ENCODE results near the gene MYLK4. TPM values are rescaled to one million over a fixed set of nuclear protein-coding genes. Genes with fewer than 3 reads are reported as not detected.

Gene MYLK4
- total RNA-seq: 1 to 10 TPM in 1 of 2 donors, under 1 TPM in 1; 0.68 to 2.0 TPM

DNA sequence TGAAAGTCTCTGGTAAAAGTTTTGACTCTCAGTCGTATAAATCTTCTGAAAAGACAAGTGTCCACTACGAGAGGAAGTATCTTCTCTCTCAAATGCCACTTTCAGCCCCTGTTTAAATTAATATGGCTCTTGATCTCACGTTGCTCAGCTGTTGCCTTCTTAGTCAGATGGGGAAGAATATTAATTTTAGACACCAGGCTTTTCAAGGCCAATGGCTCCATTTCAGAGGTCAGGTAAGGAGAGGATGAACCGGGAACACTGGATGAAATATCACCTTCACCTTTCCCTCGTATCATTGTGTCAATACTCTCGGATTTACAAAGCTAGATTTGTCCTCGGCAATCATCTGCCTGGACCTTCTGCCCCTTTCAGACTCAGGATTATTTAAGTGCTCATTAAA lies at the start of gene MYLK4:
Gene MYLK4 (minus strand): TSS at position 91 of the 400 bp plus-strand sequence. CDS start 1,628 bp downstream, outside the sequence.
- no peak for TF ChIP-seq CTCF (IDR thresholded peaks at IDR 0.05)
- no peaks in the 10 kb centered on the region for H3K27me3 ChIP-seq (replicated peaks; ENCODE audit: insufficient read depth)
- peak within 1 kb of the TSS; percentile 59 for H3K4me3 ChIP-seq
- H3K36me3 ChIP-seq: no peaks in the 10 kb centered on the region
- peaks cover 0 to 21% of the 10 kb centered on the region in 2 donors for H3K4me1 ChIP-seq (ENCODE audit: control insufficient read depth in 1 of 2, low read depth in 2 of 2)
- ATAC-seq (ENCODE audit: insufficient number of reproducible peaks, low FRiP score, low read depth) (no peak), DNase-seq (ENCODE audit: low spot score) (no peak)
- no peak within 1 kb of the TSS for H3K27ac ChIP-seq
- no peaks in the 10 kb centered on the region for H3K9me3 ChIP-seq

DNA sequence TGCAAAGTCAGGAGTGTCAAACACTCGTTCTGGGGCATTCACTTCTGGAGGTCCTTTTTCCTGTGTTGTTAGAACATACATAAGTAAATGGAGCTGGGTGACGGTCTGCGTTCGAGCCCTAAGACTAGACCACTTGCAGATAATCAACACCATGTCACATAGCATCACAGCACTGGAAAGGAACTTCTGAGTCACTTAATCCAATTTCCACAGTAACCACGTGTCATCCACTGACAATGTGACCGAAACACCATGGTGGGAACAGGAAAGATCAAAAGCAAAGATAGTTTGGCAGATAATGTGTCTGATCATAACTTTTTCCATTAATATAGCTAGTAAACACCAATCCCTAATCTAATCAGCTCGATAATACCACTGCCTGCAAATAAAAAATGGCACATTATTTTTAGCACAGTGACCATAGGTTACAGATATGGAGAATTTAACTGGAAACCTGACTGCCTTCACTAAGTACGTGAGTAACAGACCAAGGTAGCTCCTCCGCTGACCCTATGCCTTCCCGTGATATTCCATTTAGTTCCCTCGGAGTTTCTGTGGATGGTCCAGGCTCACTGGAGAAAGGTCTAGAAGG lies 49.3 kb upstream of the MYLK4 start:
- Histone ChIP-seq H3K27me3 (replicated peaks; ENCODE audit: insufficient read depth) (no peaks in the 10 kb centered on the region), H3K27ac (no peak overlapping the region), H3K4me3 (no peak overlapping the region), H3K36me3 (no peaks in the 10 kb centered on the region), H3K9me3 (no peaks in the 10 kb centered on the region), H3K4me1 (ENCODE audit: control insufficient read depth in 1 of 2, low read depth in 2 of 2) (peaks cover 0 to 20% of the 10 kb centered on the region in 2 donors)
- no peak for TF ChIP-seq CTCF (IDR thresholded peaks at IDR 0.05)
- ATAC-seq (ENCODE audit: insufficient number of reproducible peaks, low FRiP score, low read depth) (no peak), DNase-seq (ENCODE audit: low spot score) (no peak)

DNA sequence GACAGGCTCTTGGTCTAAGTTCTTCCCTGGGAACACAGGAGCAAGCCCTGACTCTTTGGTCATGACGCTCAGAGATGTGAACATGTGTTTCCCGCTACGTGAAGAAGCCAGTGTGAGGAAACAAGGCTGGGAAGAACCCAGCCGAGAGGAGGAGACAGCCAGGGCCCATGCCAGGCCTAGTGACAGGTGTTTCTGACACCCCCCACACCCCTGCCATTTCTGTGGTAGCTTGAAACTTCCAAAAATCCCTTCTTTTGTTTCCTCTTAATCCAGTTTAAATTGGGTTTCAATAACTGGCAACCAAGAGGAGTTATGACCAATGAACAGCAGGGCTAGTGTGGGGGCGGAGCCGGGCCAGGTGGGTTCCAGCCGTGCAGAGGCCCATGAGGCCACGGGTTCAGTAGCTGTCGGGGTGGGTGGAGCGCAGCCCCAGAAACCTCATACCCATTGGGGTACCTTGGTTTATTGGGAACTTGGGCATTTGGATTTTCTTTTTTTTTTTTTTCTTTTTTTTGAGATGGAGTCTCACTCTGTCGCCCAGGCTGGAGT lies 47.9 kb upstream of the MYLK4 start:
- ATAC-seq (ENCODE audit: insufficient number of reproducible peaks, low FRiP score, low read depth) (no peak), DNase-seq (ENCODE audit: low spot score) (no peak)
- Histone ChIP-seq H3K36me3 (no peaks in the 10 kb centered on the region), H3K27me3 (replicated peaks; ENCODE audit: insufficient read depth) (no peaks in the 10 kb centered on the region), H3K27ac (no peak overlapping the region), H3K9me3 (no peaks in the 10 kb centered on the region), H3K4me3 (no peak overlapping the region), H3K4me1 (ENCODE audit: control insufficient read depth in 1 of 2, low read depth in 2 of 2) (peaks cover 0 to 12% of the 10 kb centered on the region in 2 donors)
- TF ChIP-seq CTCF (IDR thresholded peaks at IDR 0.05): no peak

GRCh38 chr6:2797564-2798031 lies 46.9 kb upstream of the MYLK4 start:
- no peak for ATAC-seq (ENCODE audit: insufficient number of reproducible peaks, low FRiP score, low read depth)
- H3K4me1 ChIP-seq (ENCODE audit: control insufficient read depth in 1 of 2, low read depth in 2 of 2): peaks cover under 1 to 19% of the 10 kb centered on the region in 2 donors
- H3K36me3 ChIP-seq: no peaks in the 10 kb centered on the region
- no peaks in the 10 kb centered on the region for H3K27me3 ChIP-seq (replicated peaks; ENCODE audit: insufficient read depth)
- DNase-seq (ENCODE audit: low spot score): no peak
- H3K4me3 ChIP-seq: no peak overlapping the region
- H3K27ac ChIP-seq: no peak overlapping the region
- no peaks in the 10 kb centered on the region for H3K9me3 ChIP-seq
- TF ChIP-seq CTCF (IDR thresholded peaks at IDR 0.05): no peak

GRCh38 chr6:2796861-2797260 lies 46.1 kb upstream of the MYLK4 start:
- no peak for ATAC-seq (ENCODE audit: insufficient number of reproducible peaks, low FRiP score, low read depth)

More at GRCh38 chr6:2796861-2797260, 46.1 kb upstream of the MYLK4 start:
- H3K9me3 ChIP-seq: no peaks in the 10 kb centered on the region
- H3K4me3 ChIP-seq: no peak overlapping the region
- no peak overlapping the region for H3K27ac ChIP-seq
- H3K4me1 ChIP-seq (ENCODE audit: control insufficient read depth in 1 of 2, low read depth in 2 of 2): peaks cover 6 to 27% of the 10 kb centered on the region in 2 donors
- no peak for TF ChIP-seq CTCF (IDR thresholded peaks at IDR 0.05)
- H3K36me3 ChIP-seq: no peaks in the 10 kb centered on the region
- DNase-seq (ENCODE audit: low spot score): no peak
- H3K27me3 ChIP-seq (replicated peaks; ENCODE audit: insufficient read depth): no peaks in the 10 kb centered on the region
